ENCODE measurements around the gene ATF6. TPM values are rescaled to one million over a fixed set of nuclear protein-coding genes. Genes with fewer than 3 reads are reported as not detected.

Gene ATF6
- total RNA-seq, 1 donor from 2014 or later, result 22.9 TPM

GRCh38 chr1:161886589-161886988, 120.5 kb downstream of the ATF6 start:
- Mint-ChIP-seq H3K27me3 (no peaks in the 10 kb centered on the region), H3K4me3 (no peak overlapping the region), H3K4me1 (ENCODE audit: unreplicated experiment) (no peaks in the 10 kb centered on the region), H3K9me3 (no peaks in the 10 kb centered on the region), H3K27ac (no peak overlapping the region), H3K36me3 (peaks cover 23% of the 10 kb centered on the region)
- TF ChIP-seq CTCF (conservative IDR thresholded peaks at IDR 0.05), result no peak
- DNase-seq (ENCODE audit: extremely low spot score, unreplicated experiment), result no peak

DNA sequence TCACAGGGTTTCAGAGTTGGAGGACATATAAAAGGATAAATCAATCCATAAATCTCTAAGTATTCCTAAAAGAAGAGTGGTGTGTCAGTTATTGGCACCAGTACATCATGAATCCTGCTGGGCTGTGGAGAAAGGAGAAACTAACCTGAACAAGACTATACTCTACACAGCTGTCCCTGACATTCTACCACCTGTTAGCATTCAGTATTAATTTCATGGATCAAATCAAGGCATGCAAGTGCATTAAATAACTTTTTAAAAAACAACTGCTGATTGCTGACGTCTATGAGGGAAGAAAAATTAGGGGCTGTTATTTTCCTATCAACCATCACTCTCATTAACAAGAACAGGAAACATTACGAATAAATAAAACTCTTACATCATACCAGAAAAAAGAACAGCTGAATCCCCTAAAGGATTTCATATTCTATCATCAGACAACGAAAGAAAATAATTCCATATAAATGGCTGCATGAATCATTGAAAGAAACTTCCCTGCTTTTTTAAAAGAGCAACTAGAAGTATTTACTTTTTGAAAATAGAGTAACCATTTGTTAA, 121.7 kb downstream of the ATF6 start:
- Mint-ChIP-seq H3K27ac (no peak overlapping the region), H3K4me1 (ENCODE audit: unreplicated experiment) (no peaks in the 10 kb centered on the region), H3K4me3 (no peak overlapping the region), H3K27me3 (no peaks in the 10 kb centered on the region), H3K36me3 (peaks cover 23% of the 10 kb centered on the region), H3K9me3 (no peaks in the 10 kb centered on the region)
- TF ChIP-seq CTCF (conservative IDR thresholded peaks at IDR 0.05), result no peak
- no peak for DNase-seq (ENCODE audit: extremely low spot score, unreplicated experiment)

DNA sequence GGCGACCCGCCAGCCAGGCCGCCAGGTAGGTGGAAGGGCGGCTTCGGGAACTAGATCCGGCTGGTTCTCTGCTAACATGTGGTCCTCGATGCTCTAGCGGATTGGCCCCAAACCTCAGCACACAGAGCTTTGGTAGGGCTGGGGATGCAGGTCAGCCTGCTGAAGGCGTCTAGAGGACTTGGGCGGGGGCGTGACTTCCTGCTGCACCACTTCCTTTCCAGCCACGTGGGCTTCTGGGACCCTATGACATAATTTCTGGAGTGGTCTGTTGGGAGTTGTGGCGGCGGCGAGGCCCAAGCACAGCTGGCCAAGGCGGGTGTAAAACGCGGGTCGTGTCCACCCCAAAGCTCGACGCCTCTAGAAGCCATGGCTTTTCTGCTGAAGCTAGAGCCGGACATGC, 124.5 kb downstream of the ATF6 start:
- Mint-ChIP-seq H3K9me3 (no peaks in the 10 kb centered on the region), H3K27me3 (no peaks in the 10 kb centered on the region), H3K36me3 (peaks cover 23% of the 10 kb centered on the region), H3K4me1 (ENCODE audit: unreplicated experiment) (no peaks in the 10 kb centered on the region), H3K4me3 (no peak overlapping the region), H3K27ac (no peak overlapping the region)
- DNase-seq (ENCODE audit: extremely low spot score, unreplicated experiment), result no peak
- TF ChIP-seq CTCF (conservative IDR thresholded peaks at IDR 0.05), result no peak

- H3K27me3 Mint-ChIP-seq, result no peaks in the 10 kb centered on the region
- H3K4me3 Mint-ChIP-seq, result no peak overlapping the region
- no peak overlapping the region for H3K27ac Mint-ChIP-seq
- no peaks in the 10 kb centered on the region for H3K36me3 Mint-ChIP-seq
- no peak for DNase-seq (ENCODE audit: extremely low spot score, unreplicated experiment)
- no peak for TF ChIP-seq CTCF (conservative IDR thresholded peaks at IDR 0.05)
- H3K4me1 Mint-ChIP-seq (ENCODE audit: unreplicated experiment), result no peaks in the 10 kb centered on the region
- no peaks in the 10 kb centered on the region for H3K9me3 Mint-ChIP-seq
These were observed 133.0 kb downstream of the ATF6 start for GRCh38 chr1:161899091-161899490.

- H3K4me3 Mint-ChIP-seq, result no peak overlapping the region
- H3K27me3 Mint-ChIP-seq, result no peaks in the 10 kb centered on the region
- H3K36me3 Mint-ChIP-seq, result no peaks in the 10 kb centered on the region
- H3K27ac Mint-ChIP-seq, result no peak overlapping the region
- H3K9me3 Mint-ChIP-seq, result no peaks in the 10 kb centered on the region
- TF ChIP-seq CTCF (conservative IDR thresholded peaks at IDR 0.05), result no peak
- DNase-seq (ENCODE audit: extremely low spot score, unreplicated experiment), result no peak
- H3K4me1 Mint-ChIP-seq (ENCODE audit: unreplicated experiment), result no peaks in the 10 kb centered on the region
These were observed 134.0 kb downstream of the ATF6 start for GRCh38 chr1:161900160-161900559.

- Mint-ChIP-seq H3K27ac (no peak overlapping the region), H3K27me3 (no peaks in the 10 kb centered on the region), H3K9me3 (no peaks in the 10 kb centered on the region), H3K36me3 (no peaks in the 10 kb centered on the region), H3K4me3 (no peak overlapping the region), H3K4me1 (ENCODE audit: unreplicated experiment) (no peaks in the 10 kb centered on the region)
- DNase-seq (ENCODE audit: extremely low spot score, unreplicated experiment), result no peak
- no peak for TF ChIP-seq CTCF (conservative IDR thresholded peaks at IDR 0.05)
These were observed 136.1 kb downstream of the ATF6 start for GRCh38 chr1:161902182-161902581.
